Sigmoid colon (tissue), 4 donors: ENCODE measurements around the gene CDH18.

Experiments
- CTCF ChIP-seq, 4 experiments: fragments of 450-650 bp in 3 of 4; fragments of 200-600 bp in 1 of 4; IDR thresholded peaks; one replicate each; pipeline ENCODE4 v1.5.1; 2016 to 2019; ENCODE audit warnings: antibody characterized with exemption in 4 of 4, mild to moderate bottlenecking in 3 of 4, moderate library complexity in 2 of 4
- EP300 ChIP-seq, 4 donors: sonication (generic); formaldehyde crosslinking; IDR thresholded peaks; one replicate each; pipeline ENCODE4 v1.6.1; 2017; ENCODE audit warnings: antibody characterized with exemption in 4 of 4
- POLR2A ChIP-seq, 2 donors: fragments of 450-650 bp; IDR thresholded peaks; one replicate each; pipeline ENCODE4 v1.6.1; 2016; ENCODE audit warnings: antibody characterized with exemption in 2 of 2, mild to moderate bottlenecking in 2 of 2, moderate library complexity in 2 of 2
- POLR2AphosphoS5 ChIP-seq, 4 donors: sonication (generic); formaldehyde crosslinking; IDR thresholded peaks; one replicate each; pipeline ENCODE4 v1.6.1; 2017; ENCODE audit warnings: antibody characterized with exemption in 4 of 4

DNA sequence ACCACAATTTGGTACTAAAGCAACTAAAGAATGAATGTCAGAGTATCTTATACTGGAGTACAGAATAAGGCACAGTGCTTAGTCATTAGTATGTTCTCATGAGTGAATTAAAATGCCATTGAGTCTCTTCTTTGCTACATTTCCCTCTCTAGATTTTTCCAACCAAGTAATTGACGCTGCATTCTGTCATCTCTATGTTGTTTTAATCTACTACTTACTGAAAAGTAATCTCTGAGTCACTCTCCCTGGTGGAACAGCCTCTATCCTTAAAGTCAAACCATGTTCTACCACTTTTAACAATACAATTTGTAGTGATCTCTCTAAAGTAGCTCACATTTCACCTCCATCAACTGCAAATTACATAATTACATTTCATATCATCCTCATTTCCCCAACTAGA, 495.1 kb downstream of the CDH18 start:
- no peak for TF ChIP-seq CTCF (IDR thresholded peaks at IDR 0.05)
- TF ChIP-seq POLR2A (IDR thresholded peaks at IDR 0.05) = no peak
- TF ChIP-seq EP300 (IDR thresholded peaks at IDR 0.05) = no peak
- TF ChIP-seq POLR2AphosphoS5 (IDR thresholded peaks at IDR 0.05) = no peak
